Esophagus muscularis mucosa (tissue), 3 donors: Measurements from ENCODE around the gene IKZF1.

Experiments used
- EP300 ChIP-seq: sonication (generic); formaldehyde crosslinking; IDR thresholded peaks from one replicate; pipeline ENCODE4 v1.6.1; 2017; ENCODE audit warnings: antibody characterized with exemption
- TF ChIP-seq, protein P1 (sequence below), 3 experiments: fragments of 200-600 bp in 2 of 3; fragments of 450-650 bp in 1 of 3; sonication (generic) in 2 of 3; IDR thresholded peaks; one replicate each; pipeline ENCODE4 v1.5.1; 2017 to 2019; ENCODE audit warnings: antibody characterized with exemption in 3 of 3, mild to moderate bottlenecking in 2 of 3, moderate library complexity in 1 of 3

DNA sequence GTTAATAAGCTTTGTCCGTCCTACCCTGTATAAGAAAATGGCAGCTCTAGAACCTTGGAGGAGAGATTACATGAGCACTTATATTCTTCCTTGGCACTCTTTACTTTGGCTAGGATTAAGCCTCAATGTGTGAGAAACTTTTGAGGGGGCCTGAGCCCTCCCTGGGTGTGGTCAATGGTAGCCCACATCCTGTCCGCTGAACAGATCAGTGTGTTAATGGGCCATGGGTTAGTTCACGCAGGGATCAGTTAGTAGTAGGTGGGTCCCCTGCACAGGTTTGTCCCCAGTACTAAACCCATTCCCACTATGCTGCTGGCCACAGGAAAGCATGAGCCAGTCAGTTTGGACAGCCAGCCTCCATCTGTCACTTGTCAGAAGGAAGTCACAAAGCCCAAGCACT, 20.2 kb upstream of the IKZF1 start:
- TF ChIP-seq, protein P1, sequence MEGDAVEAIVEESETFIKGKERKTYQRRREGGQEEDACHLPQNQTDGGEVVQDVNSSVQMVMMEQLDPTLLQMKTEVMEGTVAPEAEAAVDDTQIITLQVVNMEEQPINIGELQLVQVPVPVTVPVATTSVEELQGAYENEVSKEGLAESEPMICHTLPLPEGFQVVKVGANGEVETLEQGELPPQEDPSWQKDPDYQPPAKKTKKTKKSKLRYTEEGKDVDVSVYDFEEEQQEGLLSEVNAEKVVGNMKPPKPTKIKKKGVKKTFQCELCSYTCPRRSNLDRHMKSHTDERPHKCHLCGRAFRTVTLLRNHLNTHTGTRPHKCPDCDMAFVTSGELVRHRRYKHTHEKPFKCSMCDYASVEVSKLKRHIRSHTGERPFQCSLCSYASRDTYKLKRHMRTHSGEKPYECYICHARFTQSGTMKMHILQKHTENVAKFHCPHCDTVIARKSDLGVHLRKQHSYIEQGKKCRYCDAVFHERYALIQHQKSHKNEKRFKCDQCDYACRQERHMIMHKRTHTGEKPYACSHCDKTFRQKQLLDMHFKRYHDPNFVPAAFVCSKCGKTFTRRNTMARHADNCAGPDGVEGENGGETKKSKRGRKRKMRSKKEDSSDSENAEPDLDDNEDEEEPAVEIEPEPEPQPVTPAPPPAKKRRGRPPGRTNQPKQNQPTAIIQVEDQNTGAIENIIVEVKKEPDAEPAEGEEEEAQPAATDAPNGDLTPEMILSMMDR (IDR thresholded peaks at IDR 0.05) = no peak
- TF ChIP-seq EP300 = no peak
